GM10847 (cell line): ENCODE measurements around the gene MORN1.

Source experiments
- POLR2A ChIP-seq: IDR thresholded peaks from 2 replicates; pipeline ENCODE4 v1.6.1; 2011; ENCODE audit not compliant: insufficient read length; ENCODE audit errors: extremely low read depth

MORN1 gene

GRCh38 chr1:2294033-2294724 is 97.2 kb downstream of the MORN1 start:
- TF ChIP-seq POLR2A = no peak

- TF ChIP-seq POLR2A = no peak
These were observed 98.5 kb downstream of the MORN1 start for GRCh38 chr1:2292725-2293450.

- no peak for TF ChIP-seq POLR2A
These were observed 99.8 kb downstream of the MORN1 start for GRCh38 chr1:2291577-2291976.

GRCh38 chr1:2290595-2291510 is 100.5 kb downstream of the MORN1 start:
- TF ChIP-seq POLR2A = no peak

GRCh38 chr1:2290171-2290578 is 101.2 kb downstream of the MORN1 start:
- TF ChIP-seq POLR2A = no peak

- no peak for TF ChIP-seq POLR2A
These were observed 101.7 kb downstream of the MORN1 start for GRCh38 chr1:2289607-2290006.

- TF ChIP-seq POLR2A = no peak
These were observed 102.4 kb downstream of the MORN1 start for GRCh38 chr1:2288816-2289536.

- TF ChIP-seq POLR2A = no peak
These were observed 103.0 kb downstream of the MORN1 start for GRCh38 chr1:2288311-2288710.

GRCh38 chr1:2287649-2288048 is 103.7 kb downstream of the MORN1 start:
- no peak for TF ChIP-seq POLR2A

GRCh38 chr1:2286923-2287322 is 104.4 kb downstream of the MORN1 start:
- TF ChIP-seq POLR2A = no peak

- no peak for TF ChIP-seq POLR2A
These were observed 106.4 kb downstream of the MORN1 start for GRCh38 chr1:2284932-2285331.

- TF ChIP-seq POLR2A = no peak
These were observed 107.1 kb downstream of the MORN1 start for GRCh38 chr1:2283991-2284895.

- no peak for TF ChIP-seq POLR2A
These were observed 107.9 kb downstream of the MORN1 start for GRCh38 chr1:2283371-2283990.
